Suppressor macrophage (primary cell): ENCODE results near the gene MRTFB.

Experiments used
- DNase-seq, 4 experiments: peaks; one replicate each; pipeline ENCODE4 v3.0.0-alpha.2; 2020 to 2022

The MRTFB gene

DNA sequence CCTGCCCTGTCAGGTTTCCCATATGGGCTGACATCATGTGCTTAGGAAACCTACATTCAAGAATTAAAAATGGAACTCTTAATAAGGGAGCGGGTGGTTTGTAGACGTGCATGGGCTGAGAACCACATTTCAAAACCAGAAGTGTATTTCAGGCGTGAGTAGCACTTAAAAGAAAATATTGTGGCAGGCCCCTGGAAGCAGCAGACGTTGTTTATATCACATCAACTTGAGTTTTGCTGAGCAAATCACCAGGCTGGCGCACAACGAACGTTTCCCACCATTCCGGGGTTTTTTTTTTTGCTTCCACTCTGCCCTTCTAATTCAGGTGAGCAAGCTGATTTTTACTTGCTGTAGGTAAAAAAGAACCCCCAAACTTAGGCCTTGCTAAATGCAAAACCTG is 220.2 kb downstream of the MRTFB start:
- DNase-seq, result no peak

- DNase-seq, result peak; percentile 49 to 71 (median 62)
Observed at GRCh38 chr16:14292051-14292825, 221.1 kb downstream of the MRTFB start.

DNA sequence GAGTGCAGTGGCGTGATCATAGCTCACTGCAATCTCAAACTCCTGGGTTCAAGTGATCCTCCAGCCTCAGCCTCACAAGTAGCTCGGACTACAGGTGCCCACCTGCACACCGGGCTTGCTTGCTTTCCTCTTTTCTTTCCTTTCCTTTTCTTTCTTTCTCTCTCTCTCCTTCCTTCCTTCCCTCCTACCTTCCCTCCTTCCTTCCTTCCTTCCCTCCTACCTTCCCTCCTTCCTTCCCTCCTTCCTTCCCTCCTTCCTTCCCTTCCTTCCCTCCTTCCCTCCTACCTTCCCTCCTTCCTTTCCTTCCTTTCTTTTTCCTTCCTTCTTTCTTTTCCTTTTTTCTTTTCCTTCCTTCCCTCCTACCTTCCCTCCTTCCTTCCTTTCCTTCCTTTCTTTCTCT is 225.5 kb downstream of the MRTFB start:
- no peak for DNase-seq

DNA sequence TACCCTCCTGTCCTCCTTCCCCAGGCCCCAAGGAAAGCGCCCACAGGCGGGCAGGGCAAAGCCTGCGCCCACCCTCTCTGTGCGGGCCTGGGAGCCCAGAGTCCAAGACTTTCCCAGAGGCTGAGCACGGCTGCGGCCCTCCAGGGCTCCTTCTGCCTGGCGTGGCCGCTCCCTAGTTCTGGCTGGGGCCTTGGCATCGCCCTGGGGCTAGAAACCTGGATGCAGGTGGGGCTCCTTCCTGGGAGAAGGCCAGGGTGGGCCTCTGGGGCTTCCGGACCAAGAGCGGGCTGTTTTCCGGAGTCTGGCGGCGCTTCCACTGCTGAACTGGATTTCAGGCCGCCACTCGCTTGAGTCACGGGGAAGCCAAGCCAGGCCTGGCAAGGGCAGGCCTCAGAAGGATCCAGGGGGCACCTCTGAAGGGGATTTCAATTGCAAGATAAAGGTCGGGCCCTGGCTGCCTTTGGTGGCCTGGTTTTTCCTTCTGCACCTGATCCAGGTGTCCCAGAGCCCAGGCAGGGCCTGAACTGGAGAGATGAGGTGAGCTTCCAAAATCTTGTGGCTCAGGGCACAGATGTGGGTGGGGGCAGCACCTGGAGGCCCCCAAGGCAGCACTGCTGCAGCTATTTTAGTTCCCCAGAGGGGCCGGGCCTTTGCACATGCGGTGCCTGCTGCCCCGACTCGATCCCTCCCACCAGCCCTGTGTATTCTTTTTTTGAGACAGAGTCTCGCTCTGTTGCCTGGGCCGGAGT is 227.4 kb downstream of the MRTFB start:
- DNase-seq, result no peak

GRCh38 chr16:14300705-14301168 is 229.6 kb downstream of the MRTFB start:
- DNase-seq, result peak; percentile 60 to 77 (median 72)

DNA sequence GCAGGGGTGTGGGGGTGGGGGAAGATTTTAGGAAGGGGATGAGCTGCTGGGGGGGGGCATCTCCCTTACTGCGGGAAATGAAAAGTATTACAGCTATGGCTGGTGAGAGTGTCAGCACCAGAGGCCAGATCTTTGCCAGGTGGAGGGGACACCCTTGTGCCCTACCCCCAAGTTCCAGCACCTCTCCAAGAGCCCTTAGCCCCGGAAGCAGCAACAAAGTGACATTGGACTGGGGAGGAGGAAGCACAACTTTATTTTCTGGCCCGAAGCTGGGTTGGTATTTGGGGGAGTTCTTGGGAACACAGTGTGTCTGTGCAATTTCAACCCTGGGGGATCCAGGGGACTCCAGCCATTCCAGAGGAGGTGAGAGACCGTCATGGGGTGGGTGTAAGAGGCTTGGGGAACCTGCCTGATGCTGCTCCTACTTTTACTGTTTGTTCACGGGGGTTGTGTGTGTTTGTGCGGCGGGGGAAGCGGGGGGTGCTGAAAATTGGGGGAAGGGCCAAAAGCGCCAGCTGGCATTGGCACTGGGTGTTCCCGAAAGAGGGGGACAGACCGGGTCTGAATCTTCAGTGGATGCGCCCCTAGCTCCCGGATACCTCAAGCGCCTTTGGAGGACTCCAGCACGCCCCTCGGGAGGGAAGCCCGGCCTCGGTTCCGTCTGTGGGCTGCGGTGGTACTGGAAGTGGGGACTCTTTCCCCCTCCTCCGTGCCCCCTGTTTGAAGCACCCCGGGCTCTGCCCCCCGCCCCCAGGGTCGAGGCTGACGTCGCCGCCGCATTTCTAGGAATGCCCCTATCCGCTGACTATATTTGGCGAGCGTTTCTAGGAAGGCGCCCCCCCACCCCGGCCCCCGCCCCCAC is 230.3 kb downstream of the MRTFB start:
- DNase-seq, result peak in 1 of 4 experiments; percentile 14

GRCh38 chr16:14302031-14302398 is 230.9 kb downstream of the MRTFB start:
- DNase-seq, result peak; percentile 43 to 75 (median 52)

GRCh38 chr16:14302399-14303181 is 231.5 kb downstream of the MRTFB start:
- peak in 2 of 4 experiments; percentile 26 to 34 for DNase-seq

GRCh38 chr16:14303182-14303618 is 232.1 kb downstream of the MRTFB start:
- peak in 1 of 4 experiments; percentile 4 for DNase-seq

GRCh38 chr16:14303639-14304394 is 232.7 kb downstream of the MRTFB start:
- no peak for DNase-seq

- no peak for DNase-seq
Observed at GRCh38 chr16:14304891-14305460, 233.9 kb downstream of the MRTFB start.

DNA sequence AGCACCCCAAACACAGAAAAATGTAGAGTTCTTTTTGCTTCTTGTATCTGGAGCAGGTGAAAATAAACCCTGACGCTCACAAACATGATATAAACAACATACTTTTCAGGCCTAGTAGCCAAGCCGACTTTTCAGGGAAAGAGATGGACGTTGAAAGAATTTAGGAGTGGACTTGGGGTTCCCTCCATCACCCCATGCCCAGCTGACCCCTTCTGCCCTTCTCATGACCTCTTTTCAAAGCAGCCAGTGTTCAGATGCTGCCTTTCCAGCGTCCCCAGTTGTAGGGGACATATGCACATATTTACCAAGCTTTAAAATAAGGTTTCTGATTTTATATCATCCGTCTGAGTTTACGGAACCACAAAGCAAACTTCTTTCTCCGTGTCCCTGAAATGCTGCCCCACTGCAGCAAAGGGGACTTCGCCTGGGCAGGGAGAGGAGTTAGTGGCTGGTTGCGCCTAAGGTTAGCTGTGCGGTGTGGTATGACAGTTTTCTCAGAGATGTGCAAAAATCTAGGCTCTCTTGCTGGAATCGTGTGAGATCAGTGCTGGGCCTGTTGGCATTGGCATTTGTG is 235.5 kb downstream of the MRTFB start:
- no peak for DNase-seq

DNA sequence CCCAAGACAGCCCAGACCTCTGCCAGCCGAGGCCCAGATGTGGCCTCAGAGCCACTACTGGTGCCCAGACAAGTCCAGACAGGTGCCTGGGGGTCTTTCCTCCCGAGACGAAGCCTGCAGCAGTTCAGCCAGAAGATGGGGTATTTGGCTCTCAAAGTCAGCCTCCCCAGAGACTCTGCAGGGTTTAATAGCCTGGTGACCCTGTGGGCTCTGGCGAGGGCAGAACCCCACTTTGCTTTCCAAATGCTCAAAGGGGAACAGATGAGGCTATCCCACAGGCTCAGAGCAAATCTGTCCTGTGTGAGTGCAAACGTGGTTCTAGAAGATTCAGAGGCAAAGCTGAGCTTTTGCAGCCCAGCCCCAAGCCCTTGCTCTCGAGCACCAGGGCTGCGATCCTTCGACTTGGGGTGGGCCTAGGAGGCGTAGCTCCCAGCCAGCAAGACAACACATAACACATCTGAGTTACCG is 236.0 kb downstream of the MRTFB start:
- no peak for DNase-seq

- no peak for DNase-seq
Observed at GRCh38 chr16:14307527-14308367, 236.6 kb downstream of the MRTFB start.

GRCh38 chr16:14308368-14308723 is 237.2 kb downstream of the MRTFB start:
- DNase-seq, result no peak

GRCh38 chr16:14309001-14309886 is 238.1 kb downstream of the MRTFB start:
- peak in 2 of 4 experiments; percentile 3 to 15 for DNase-seq

DNA sequence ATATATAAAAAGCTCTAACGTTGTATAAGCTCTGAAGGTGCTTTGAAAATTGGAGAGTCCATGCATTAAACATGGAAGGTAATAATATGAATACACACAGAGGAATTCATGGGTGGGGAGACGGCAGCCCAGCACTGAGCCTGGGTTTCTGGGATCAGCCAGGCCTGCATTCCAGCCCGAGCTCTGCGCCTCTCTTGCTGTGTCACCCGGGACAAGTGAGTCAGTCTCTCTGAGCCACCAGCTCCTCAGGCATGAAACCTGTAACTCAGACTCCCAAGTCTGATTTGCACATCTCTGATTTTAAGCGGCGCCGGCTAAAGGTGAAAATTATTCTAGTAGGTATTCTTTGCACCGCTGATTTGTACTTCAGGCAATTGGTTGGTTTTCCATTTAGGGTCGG is 238.8 kb downstream of the MRTFB start:
- DNase-seq, result no peak

DNA sequence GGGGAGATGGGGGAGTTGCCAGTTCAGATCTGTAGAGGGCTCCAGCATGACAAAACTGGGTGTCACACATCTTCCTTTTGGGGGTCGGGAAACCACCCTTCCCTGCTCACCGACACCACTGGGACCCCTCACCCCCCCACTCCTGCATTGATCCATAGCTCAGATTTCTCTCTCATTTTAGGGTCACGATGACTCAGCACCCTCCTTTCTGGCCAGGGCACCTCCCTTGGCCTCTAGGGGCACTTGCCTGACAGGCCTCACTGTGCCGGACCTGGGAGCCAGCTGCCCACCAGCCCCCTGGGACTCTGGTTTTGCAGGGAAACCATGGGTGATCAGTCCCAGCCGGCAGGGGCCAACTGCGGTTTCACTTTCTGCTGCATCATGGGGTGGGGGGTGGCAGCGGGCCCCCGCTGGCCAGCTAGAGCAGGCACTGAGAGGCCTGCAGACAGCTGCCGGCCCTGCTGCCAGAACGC is 239.4 kb downstream of the MRTFB start:
- DNase-seq, result peak in 1 of 4 experiments; percentile 9
